ENCODE data around the gene CPEB4.
A peak's percentile ranks its signal among the peaks of the same experiment; 100 is the strongest.

Gene CPEB4

GRCh38 chr5:173907686-173908371 lies 19.7 kb downstream of the CPEB4 start:
- no peak for DNase-seq
- Mint-ChIP-seq H3K4me1 (ENCODE audit: low read depth) (peaks cover 20% of the 10 kb centered on the region), H3K27me3 (no peaks in the 10 kb centered on the region), H3K27ac (no peak overlapping the region), H3K36me3 (ENCODE audit: low read depth) (peaks cover 21% of the 10 kb centered on the region), H3K9me3 (no peaks in the 10 kb centered on the region), H3K4me3 (no peak overlapping the region)

DNA sequence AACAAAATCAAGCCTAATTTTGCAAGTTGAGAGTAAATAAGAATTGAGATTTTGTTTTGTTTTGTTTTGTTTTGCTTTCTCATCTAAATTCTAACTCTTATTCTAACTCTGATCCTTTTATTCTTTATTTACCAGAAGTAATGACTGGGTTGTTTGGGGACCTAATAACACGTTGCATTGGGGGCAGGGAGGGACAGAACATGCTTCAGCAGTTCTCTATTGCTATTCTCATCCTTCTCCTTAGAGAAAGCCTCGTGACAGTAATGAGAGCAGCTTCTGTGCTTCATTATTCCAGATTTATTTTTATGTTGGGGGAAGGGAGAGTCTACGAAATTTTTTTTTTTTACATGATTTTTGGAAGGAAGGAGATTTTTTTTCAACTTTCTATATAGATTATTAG lies 21.1 kb downstream of the CPEB4 start:
- no peak overlapping the region for H3K27ac Mint-ChIP-seq
- H3K9me3 Mint-ChIP-seq = no peaks in the 10 kb centered on the region
- H3K27me3 Mint-ChIP-seq = no peaks in the 10 kb centered on the region
- no peak overlapping the region for H3K4me3 Mint-ChIP-seq
- no peak for DNase-seq
- peaks cover 11% of the 10 kb centered on the region for H3K4me1 Mint-ChIP-seq (ENCODE audit: low read depth)
- H3K36me3 Mint-ChIP-seq (ENCODE audit: low read depth) = peaks cover 21% of the 10 kb centered on the region

DNA sequence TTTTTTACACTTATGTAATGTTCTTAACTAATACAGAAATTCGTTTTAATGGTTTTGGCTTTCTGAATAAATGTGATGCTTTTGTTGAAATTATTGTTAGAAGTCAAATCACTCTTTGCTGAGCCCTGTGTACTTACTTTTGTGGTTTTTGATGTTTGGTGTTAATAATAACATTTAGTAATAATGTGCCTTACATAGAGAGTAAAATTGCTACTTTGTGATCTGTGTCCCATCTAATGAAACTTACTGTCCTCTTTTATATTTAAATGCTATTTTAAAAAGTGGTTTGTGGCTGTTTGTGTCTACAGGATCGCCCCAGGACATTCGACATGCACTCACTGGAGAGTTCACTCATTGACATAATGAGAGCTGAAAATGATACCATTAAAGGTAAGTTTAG lies 22.1 kb downstream of the CPEB4 start:
- no peak for DNase-seq
- Mint-ChIP-seq H3K36me3 (ENCODE audit: low read depth) (peaks cover 21% of the 10 kb centered on the region), H3K4me3 (no peak overlapping the region), H3K9me3 (no peaks in the 10 kb centered on the region), H3K27ac (no peak overlapping the region), H3K27me3 (no peaks in the 10 kb centered on the region), H3K4me1 (ENCODE audit: low read depth) (peaks cover 11% of the 10 kb centered on the region)

- peaks cover 21% of the 10 kb centered on the region for H3K36me3 Mint-ChIP-seq (ENCODE audit: low read depth)
- H3K9me3 Mint-ChIP-seq = no peaks in the 10 kb centered on the region
- H3K4me3 Mint-ChIP-seq = no peak overlapping the region
- H3K27ac Mint-ChIP-seq = no peak overlapping the region
- DNase-seq = no peak
- no peaks in the 10 kb centered on the region for H3K27me3 Mint-ChIP-seq
- peaks cover 16% of the 10 kb centered on the region for H3K4me1 Mint-ChIP-seq (ENCODE audit: low read depth)
Observed at GRCh38 chr5:173911623-173912022, 23.5 kb downstream of the CPEB4 start.

GRCh38 chr5:173913686-173914321 lies 25.7 kb downstream of the CPEB4 start:
- Mint-ChIP-seq H3K36me3 (ENCODE audit: low read depth) (peaks cover 21% of the 10 kb centered on the region), H3K4me1 (ENCODE audit: low read depth) (peaks cover 12% of the 10 kb centered on the region), H3K27me3 (no peaks in the 10 kb centered on the region), H3K9me3 (no peaks in the 10 kb centered on the region), H3K4me3 (no peak overlapping the region), H3K27ac (no peak overlapping the region)
- no peak for DNase-seq

GRCh38 chr5:173915310-173916014 lies 27.3 kb downstream of the CPEB4 start:
- Mint-ChIP-seq H3K27ac (no peak overlapping the region), H3K4me3 (no peak overlapping the region), H3K36me3 (ENCODE audit: low read depth) (peaks cover 18% of the 10 kb centered on the region), H3K9me3 (no peaks in the 10 kb centered on the region), H3K27me3 (no peaks in the 10 kb centered on the region), H3K4me1 (ENCODE audit: low read depth) (peaks cover 9% of the 10 kb centered on the region)
- no peak for DNase-seq

DNA sequence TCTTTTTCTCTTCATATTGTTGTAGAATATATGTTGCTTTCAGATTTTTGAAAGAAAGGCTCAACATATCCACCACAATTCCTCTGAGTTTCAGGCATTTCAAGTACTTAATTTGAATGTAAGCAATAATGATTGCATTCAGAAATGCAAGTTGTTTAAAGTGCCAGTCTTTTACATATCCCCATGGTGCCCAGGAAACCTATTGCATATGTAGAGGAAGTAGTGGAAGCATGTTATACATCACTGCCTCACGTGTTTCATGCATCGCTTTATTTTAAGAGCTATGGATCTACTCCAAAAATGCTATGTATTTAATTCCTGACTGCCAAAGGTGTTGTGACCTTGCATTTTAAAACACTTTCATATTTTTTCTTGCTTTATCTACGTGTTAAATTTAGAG lies 28.1 kb downstream of the CPEB4 start:
- peaks cover 11% of the 10 kb centered on the region for H3K36me3 Mint-ChIP-seq (ENCODE audit: low read depth)
- H3K27me3 Mint-ChIP-seq = no peaks in the 10 kb centered on the region
- H3K4me3 Mint-ChIP-seq = no peak overlapping the region
- no peak overlapping the region for H3K27ac Mint-ChIP-seq
- DNase-seq = no peak
- no peaks in the 10 kb centered on the region for H3K9me3 Mint-ChIP-seq
- peaks cover 14% of the 10 kb centered on the region for H3K4me1 Mint-ChIP-seq (ENCODE audit: low read depth)

DNA sequence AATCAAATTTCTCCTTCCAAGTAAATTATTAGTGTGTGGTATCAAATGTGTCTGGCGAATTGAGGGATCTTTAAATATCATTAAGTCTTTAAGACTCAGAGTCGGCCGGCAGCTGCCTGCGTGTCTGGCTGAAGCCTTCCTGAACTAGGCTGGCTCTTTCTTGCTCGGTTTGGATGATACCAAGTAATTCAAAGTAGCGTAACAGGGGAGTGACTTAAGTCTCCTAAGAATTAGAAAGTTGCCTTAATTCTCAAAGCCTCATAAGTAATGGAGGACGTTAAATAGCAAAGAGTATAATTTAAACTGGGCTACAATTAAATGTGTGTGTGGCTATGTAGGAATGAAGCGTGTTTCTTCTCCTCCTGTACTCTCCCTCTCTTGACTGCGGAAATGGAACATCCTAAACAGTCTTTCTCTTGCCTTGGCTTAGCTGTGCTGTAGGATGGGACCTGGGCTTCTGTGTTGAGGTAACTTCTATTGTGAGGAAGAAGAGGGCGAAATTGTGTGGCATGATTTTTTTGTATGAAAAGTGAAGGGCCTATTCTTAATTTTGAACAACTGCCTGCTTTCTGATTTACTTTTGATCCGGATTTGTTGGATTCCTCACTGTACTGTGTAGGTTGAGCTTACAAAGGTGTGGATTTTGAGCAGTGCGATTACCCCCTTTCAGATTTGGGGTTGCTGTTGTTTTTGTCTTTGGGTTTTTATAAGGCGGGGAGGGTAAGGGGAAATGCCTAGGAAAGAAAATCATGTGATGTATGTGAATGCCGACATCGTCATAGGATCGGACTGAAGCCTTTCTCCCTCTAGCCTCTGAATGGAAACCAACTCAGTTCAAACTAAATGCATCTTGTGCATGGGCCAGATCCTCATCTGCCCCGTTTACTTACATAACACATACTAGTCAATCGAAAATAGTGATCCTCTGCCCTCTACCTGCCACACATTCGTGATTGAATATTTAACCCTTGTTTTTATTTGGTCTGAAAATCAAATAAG lies 29.9 kb downstream of the CPEB4 start:
- Mint-ChIP-seq H3K27ac (no peak overlapping the region), H3K4me3 (no peak overlapping the region)
- DNase-seq = peak; percentile 61

DNA sequence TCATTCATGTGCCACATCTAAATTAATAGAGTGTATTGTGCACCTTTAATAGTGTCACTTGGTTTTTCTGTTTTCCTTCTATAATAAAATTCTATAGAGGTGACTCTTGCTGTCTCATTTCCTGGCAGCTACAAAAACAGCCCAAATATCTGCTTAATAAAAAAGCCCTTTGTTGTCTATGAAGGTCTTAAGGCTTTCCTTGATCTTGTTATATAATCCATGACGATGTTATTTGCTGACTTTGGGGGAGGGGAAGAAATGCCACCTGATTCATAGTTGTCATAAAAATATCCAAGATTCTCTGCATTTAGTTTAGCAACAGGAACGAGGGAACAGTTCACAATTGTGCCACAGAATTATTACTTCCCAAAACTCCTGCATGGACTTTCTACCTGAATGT lies 31.3 kb downstream of the CPEB4 start:
- Mint-ChIP-seq H3K27ac (no peak overlapping the region), H3K4me1 (ENCODE audit: low read depth) (peaks cover 29% of the 10 kb centered on the region), H3K36me3 (ENCODE audit: low read depth) (peaks cover 2% of the 10 kb centered on the region), H3K27me3 (no peaks in the 10 kb centered on the region), H3K9me3 (no peaks in the 10 kb centered on the region), H3K4me3 (no peak overlapping the region)
- DNase-seq = no peak

More for the DNA sequence above, 29.9 kb downstream of the CPEB4 start:
- H3K4me1 Mint-ChIP-seq (ENCODE audit: low read depth) = peaks cover 23% of the 10 kb centered on the region
- no peaks in the 10 kb centered on the region for H3K27me3 Mint-ChIP-seq
- H3K9me3 Mint-ChIP-seq = no peaks in the 10 kb centered on the region
- H3K36me3 Mint-ChIP-seq (ENCODE audit: low read depth) = peaks cover 2% of the 10 kb centered on the region

DNA sequence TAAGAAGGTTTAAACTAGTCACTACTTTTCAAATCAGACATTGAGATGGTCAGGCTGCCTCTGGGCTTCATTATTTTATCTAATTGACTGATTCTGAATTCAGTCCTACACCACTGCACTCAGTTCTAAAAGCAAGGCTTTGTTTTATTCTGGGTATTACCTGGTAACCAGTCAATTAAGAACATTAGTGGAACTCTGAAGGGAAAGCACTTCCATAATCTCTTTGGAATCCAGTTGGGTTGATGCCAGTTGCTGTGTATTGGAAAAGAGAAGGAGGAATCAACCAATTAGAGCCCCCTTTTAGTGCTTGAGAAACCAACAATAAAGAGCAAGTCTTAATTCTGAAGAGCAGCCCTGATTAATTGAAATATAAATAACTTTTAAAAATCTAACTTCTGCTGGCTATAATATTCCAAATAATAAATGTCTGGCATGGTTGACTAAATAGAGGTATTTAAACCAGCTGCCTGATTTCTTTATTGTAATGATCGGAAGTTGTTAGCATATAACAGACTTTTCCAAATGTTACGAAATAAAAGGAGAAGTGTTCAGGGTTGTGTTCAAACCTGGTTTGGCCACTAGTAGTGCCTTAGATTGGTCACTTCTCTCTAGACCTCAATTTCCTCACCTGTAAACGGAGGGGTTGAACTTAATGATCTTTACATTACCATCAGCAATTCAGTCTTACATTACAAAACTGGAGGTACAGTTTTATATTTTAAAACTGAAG lies 32.0 kb downstream of the CPEB4 start:
- Mint-ChIP-seq H3K4me3 (no peak overlapping the region), H3K27ac (no peak overlapping the region), H3K27me3 (no peaks in the 10 kb centered on the region), H3K36me3 (ENCODE audit: low read depth) (peaks cover 2% of the 10 kb centered on the region), H3K9me3 (no peaks in the 10 kb centered on the region), H3K4me1 (ENCODE audit: low read depth) (peaks cover 33% of the 10 kb centered on the region)
- DNase-seq = no peak

GRCh38 chr5:173920866-173921555 lies 32.9 kb downstream of the CPEB4 start:
- Mint-ChIP-seq H3K27me3 (no peaks in the 10 kb centered on the region), H3K4me1 (ENCODE audit: low read depth) (peaks cover 36% of the 10 kb centered on the region), H3K27ac (no peak overlapping the region), H3K36me3 (ENCODE audit: low read depth) (peaks cover 2% of the 10 kb centered on the region), H3K4me3 (no peak overlapping the region), H3K9me3 (no peaks in the 10 kb centered on the region)
- DNase-seq = no peak

- Mint-ChIP-seq H3K36me3 (ENCODE audit: low read depth) (peaks cover 2% of the 10 kb centered on the region), H3K27me3 (no peaks in the 10 kb centered on the region), H3K27ac (no peak overlapping the region), H3K4me1 (ENCODE audit: low read depth) (peaks cover 33% of the 10 kb centered on the region), H3K4me3 (no peak overlapping the region), H3K9me3 (no peaks in the 10 kb centered on the region)
- no peak for DNase-seq
Observed at GRCh38 chr5:173922527-173922926, 34.4 kb downstream of the CPEB4 start.

Measured in activated T-cell treated with anti-CD3 and anti-CD28 coated beads, Interleukin-2, amount 50 U/mL, for 24 hours (primary cell).